GM19023 (cell line): ENCODE results near the gene WWP2.

Source experiments
- ATAC-seq: cut with Tn5 transposase; IDR thresholded peaks from one replicate; pipeline ENCODE4 v1.9.1; 2021; ENCODE audit warnings: mild to moderate bottlenecking, moderate library complexity; ENCODE audit not compliant: unreplicated experiment

WWP2 gene

DNA sequence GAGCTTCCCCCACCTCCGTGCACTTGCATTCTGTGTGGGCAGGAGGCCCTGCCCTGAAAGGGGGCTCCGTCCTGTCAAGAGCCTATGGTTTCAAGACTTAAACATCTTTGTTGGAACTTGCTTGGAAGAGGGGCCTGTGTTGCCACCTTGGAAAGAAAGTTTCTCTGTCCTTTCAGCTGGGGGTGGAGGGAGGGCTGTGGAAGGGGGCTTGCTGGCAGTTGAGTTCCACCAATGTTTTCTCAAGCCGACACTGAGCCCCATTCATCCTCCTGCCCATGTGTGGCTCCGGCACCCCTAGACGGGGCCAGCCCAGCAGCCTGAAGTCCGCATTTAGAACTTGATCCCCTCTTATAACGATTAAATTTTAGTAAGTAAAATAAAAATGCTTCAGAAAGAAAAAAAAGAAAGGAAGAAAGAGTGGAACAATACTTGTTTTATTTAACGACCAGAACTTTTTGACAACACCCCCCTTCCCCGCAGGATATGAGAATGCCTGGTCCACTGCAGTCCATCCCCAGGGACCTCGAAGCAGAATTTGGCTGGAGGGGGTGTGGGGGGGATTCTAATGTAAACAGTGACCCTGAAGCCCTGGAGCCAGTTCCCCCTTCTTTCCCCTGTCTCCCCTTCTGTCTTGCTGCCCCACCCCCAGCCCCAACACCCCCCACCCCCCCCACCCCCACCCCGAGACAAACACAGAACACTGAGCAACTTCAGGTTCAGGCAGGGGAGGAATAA lies 162.1 kb downstream of the WWP2 start:
- no peak for ATAC-seq

DNA sequence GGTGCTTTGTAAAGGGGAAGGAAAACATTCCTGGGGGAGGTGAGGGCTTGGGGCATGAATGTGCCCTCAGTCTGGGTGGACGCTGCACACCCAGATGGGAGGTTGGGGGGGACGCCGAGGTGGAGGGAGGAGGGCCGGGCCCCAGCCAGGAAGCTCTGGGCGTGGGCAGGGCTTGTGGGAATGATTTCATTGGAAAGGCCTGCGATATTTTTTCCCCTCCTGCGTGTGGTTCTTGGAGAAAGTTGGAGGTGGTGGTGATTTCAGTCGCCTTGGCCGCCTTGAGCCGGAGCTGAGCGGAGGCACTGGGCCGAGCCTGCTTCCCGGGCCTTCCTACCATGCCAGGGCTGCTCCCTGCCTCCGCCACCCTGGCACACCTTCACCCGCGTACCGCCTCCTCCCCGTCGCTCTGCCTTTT lies 162.7 kb downstream of the WWP2 start:
- ATAC-seq: no peak

GRCh38 chr16:69925311-69925710 lies 163.2 kb downstream of the WWP2 start:
- no peak for ATAC-seq

DNA sequence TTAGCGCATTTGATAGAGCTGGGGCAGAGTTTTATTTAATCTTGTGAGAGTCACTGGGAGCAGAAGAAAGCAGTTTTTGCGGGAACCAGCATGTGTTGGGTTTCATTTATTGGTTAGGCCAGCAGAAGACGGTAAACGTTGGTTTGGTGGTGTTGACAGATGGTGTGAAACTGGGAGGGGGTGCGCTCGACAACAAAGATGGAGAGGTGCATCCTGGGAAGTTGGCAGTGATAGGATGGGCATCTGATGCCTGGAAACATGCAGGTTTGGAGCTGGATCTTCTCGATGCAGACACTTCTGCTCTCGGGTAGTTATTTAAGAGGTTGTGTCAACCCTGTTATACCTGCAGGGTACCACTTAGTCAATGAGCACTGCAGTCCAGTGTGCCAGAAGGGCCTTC lies 164.1 kb downstream of the WWP2 start:
- no peak for ATAC-seq

DNA sequence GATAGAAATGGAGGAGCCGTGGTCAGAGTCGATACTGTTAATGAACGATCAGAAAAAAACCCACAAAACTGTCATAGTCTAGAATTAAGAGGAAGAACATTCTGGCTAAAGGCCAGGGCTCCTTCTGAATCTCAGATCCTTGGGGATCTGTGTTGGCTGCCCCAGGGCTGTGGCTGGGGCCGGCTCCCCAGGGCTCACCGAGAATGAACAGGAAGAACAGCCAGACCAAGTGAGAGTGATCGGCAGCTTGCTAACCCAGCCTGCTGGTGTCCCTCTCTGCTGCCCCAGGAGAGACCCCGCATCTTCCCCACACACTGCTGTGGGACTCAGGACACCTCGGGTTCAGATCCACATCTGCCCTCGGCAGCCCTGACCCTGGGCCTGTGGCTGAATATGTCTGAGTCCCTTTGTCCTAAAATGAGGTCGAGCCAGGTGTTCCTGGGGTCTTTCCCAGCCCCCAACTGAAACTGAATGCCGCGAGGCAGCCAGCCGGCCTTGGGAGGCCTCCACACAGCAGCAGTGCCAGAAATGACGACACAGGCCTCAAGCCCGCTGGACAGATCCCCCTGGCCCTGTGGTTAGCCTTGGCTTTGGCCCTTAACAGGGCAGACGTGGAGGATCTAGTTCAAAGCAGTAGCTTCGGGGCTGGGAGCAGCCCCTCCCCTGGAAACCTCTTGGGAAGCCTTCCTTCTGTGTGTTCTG lies 165.1 kb downstream of the WWP2 start:
- ATAC-seq: no peak

GRCh38 chr16:69928856-69929400 lies 166.8 kb downstream of the WWP2 start:
- no peak for ATAC-seq

DNA sequence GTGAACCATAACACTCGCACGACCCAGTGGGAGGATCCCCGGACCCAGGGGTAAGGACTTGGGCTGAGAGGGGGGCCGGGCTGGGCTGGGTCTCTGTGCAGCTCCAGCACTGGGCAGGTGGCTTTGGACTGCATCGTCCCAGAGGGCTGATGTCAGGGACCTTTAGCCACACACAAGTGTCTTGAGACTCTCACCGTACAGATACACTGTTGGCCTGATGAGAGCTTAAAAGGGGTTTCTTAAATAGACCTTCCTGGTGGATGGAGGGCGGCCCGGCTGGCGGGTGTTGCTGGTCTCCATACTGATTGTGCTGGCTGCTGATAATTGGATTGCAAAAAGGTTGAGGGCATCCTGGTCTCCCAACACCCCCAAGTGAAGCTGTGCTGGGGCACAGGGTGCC lies 167.3 kb downstream of the WWP2 start:
- no peak for ATAC-seq

DNA sequence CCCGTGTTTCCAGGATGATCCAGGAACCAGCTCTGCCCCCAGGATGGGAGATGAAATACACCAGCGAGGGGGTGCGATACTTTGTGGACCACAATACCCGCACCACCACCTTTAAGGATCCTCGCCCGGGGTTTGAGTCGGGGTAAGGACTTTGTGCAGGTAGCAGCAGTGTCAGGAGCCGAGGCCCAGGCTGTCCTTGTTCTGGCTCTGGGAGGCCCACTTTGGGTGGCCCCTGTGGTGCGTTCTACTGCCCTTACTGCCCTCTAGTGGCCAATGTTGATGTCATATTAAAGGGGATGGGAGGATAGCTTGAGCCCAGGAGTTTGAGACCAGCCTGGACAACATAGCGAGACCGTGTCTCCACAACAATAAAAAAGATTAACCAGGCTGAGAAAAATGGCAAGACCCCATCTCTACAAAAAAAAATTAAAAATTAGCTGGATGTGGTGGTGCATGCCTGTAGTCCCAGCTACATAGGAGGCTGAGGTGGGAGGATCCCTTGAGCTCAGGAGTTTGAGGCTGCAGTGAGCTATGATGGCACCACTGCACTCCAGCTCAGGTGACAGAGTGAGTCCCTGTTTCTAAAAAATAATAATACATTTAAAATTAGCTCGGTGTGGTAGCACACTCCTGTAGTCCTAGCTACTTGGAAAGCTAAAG lies 168.1 kb downstream of the WWP2 start:
- no peak for ATAC-seq

- no peak for ATAC-seq
Measured at GRCh38 chr16:69931631-69932030, 169.5 kb downstream of the WWP2 start.

- ATAC-seq: no peak
Measured at GRCh38 chr16:69932228-69932627, 170.1 kb downstream of the WWP2 start.

- no peak for ATAC-seq
Measured at GRCh38 chr16:69932691-69933392, 170.7 kb downstream of the WWP2 start.

- ATAC-seq: no peak
Measured at GRCh38 chr16:69934044-69934443, 171.9 kb downstream of the WWP2 start.

GRCh38 chr16:69934751-69935150 lies 172.6 kb downstream of the WWP2 start:
- ATAC-seq: no peak

GRCh38 chr16:69935278-69935711 lies 173.2 kb downstream of the WWP2 start:
- ATAC-seq: no peak

DNA sequence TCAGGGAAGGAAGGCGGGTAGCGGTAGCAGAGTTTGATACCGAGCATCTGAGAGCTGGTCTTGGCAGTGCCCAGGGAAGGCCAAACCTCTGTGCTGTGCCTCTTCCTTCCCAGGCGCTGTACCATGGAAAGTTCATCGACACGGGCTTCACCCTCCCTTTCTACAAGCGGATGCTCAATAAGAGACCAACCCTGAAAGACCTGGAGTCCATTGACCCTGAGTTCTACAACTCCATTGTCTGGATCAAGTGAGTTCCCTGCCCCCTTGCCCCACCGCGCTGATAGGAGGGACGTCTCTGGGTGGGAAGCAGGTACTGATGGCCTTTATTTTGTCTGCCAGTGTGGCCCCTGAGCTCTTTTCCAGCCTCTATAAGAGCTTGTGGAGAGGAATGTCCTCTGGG lies 173.6 kb downstream of the WWP2 start:
- ATAC-seq: no peak

- no peak for ATAC-seq
Measured at GRCh38 chr16:69936252-69936651, 174.1 kb downstream of the WWP2 start.

- no peak for ATAC-seq
Measured at GRCh38 chr16:69936751-69937211, 174.6 kb downstream of the WWP2 start.

GRCh38 chr16:69937465-69937951 lies 175.4 kb downstream of the WWP2 start:
- ATAC-seq: no peak

DNA sequence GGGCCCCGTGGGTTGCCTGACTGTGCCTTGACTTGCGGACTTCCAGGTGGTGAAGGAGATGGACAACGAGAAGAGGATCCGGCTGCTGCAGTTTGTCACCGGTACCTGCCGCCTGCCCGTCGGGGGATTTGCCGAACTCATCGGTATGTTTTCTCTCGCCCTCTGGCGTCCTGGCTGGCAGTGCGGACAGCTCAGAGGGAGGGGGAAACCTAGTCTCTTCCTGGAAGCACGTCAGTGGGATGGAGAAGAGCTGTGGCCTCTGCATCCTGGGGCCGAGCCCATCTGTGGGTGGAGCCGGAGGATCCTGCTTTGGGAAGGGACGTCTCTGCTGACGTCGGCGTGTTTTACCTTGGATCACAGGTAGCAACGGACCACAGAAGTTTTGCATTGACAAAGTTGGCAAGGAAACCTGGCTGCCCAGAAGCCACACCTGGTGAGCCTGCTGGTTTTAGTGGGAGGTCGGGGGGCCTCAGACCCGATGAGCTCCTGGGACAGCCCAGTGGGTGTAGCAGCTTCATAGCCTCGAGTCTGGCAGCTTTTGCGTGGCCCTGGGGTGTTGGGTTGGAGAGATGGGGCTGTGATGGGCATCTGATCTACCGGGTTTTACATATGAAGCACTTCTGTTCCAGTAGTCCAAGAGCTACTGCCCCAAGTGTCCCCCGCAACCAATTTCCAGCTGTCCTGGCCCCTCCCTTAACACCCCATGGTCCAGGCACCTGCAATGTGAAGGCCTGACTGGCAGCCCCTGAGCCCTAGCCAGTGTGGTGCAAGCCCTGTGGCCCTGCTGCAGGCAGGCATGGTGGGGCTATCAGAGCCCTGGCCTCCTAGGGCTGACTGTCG lies 177.1 kb downstream of the WWP2 start:
- no peak for ATAC-seq
